ENCODE measurements around the gene C19orf44.
"Not testable (repeated sequence)": the region's sequence is repeated elsewhere in the genome, so short reads cannot be mapped to it uniquely, and the experiment has no call there.

C19orf44 gene

GRCh38 chr19:16495982-16496612 is at the start of gene C19orf44, which contains the start of gene CALR3:
Gene C19orf44 (plus strand): TSS chr19:16496394. CDS start chr19:16500793, 4,399 bp downstream.
Gene CALR3 (minus strand): TSS chr19:16496167. CDS start chr19:16496129, 38 bp downstream.
- peak; percentile 93 for DNase-seq

GRCh38 chr19:16446724-16447368 is 49.3 kb upstream of the C19orf44 start:
- DNase-seq: no peak

- not testable (repeated sequence) for DNase-seq
Measured at GRCh38 chr19:16448872-16449271, 47.3 kb upstream of the C19orf44 start.

- DNase-seq: no peak
Measured at GRCh38 chr19:16449330-16449961, 46.7 kb upstream of the C19orf44 start.

GRCh38 chr19:16452325-16452724 is 43.9 kb upstream of the C19orf44 start:
- DNase-seq: no peak

GRCh38 chr19:16454351-16454918 is 41.8 kb upstream of the C19orf44 start:
- DNase-seq: no peak

GRCh38 chr19:16455489-16455888 is 40.7 kb upstream of the C19orf44 start:
- DNase-seq: no peak

GRCh38 chr19:16456652-16457194 is 39.5 kb upstream of the C19orf44 start:
- DNase-seq: no peak

GRCh38 chr19:16457195-16457953 is 38.8 kb upstream of the C19orf44 start:
- no peak for DNase-seq

- no peak for DNase-seq
Measured at GRCh38 chr19:16457954-16458331, 38.3 kb upstream of the C19orf44 start.

GRCh38 chr19:16458391-16459341 is 37.5 kb upstream of the C19orf44 start:
- no peak for DNase-seq

GRCh38 chr19:16459680-16460079 is 36.5 kb upstream of the C19orf44 start:
- DNase-seq: no peak

- DNase-seq: no peak
Measured at GRCh38 chr19:16460454-16460853, 35.7 kb upstream of the C19orf44 start.

GRCh38 chr19:16461630-16462051 is 34.6 kb upstream of the C19orf44 start:
- DNase-seq: no peak

GRCh38 chr19:16462757-16463250 is 33.4 kb upstream of the C19orf44 start:
- DNase-seq: no peak

- no peak for DNase-seq
Measured at GRCh38 chr19:16463341-16463990, 32.7 kb upstream of the C19orf44 start.

GRCh38 chr19:16463991-16464575 is 32.1 kb upstream of the C19orf44 start:
- no peak for DNase-seq

GRCh38 chr19:16465239-16465638 is 31.0 kb upstream of the C19orf44 start:
- no peak for DNase-seq

- DNase-seq: not testable (repeated sequence)
Measured at GRCh38 chr19:16466802-16467427, 29.3 kb upstream of the C19orf44 start.

GRCh38 chr19:16467581-16467980 is 28.6 kb upstream of the C19orf44 start:
- no peak for DNase-seq

All from NCI-H1417 treated with DMSO at 0.1 percent for 48 hours (cell line).